HG03066 (cell line): ENCODE data around the gene HCFC1.
"Not testable (repeated sequence)": the region's sequence is repeated elsewhere in the genome, so short reads cannot be mapped to it uniquely, and the experiment has no call there.

Source experiments
- ATAC-seq: cut with Tn5 transposase; IDR thresholded peaks from one replicate; pipeline ENCODE4 v1.9.1; 2021; ENCODE audit warnings: low read depth; ENCODE audit not compliant: unreplicated experiment

HCFC1 gene

GRCh38 chrX:154010330-154011087 is 38.9 kb upstream of the HCFC1 start:
- no peak for ATAC-seq

DNA sequence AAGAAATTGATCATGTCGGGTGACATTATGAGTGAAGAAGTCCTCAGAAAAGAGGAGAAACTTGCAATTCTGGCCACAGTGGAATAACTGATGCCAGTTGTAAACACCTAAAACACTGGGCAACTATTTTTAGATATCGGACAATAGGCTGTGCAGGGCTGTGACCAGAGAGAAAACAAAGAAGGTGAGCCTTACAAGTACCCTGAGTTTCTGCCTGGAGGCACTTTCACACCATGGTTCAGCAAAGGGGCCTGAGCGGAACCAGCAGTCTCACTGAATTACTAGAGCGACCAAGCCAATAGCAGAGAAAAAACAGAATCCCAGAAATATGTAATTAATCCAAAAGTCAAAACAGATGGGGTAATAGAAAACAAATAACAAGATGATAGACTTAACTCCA is 36.9 kb upstream of the HCFC1 start:
- peak; percentile 38 for ATAC-seq

- no peak for ATAC-seq
Measured at GRCh38 chrX:154006947-154007346, 35.3 kb upstream of the HCFC1 start.

GRCh38 chrX:154004315-154004714 is 32.7 kb upstream of the HCFC1 start:
- ATAC-seq: no peak

DNA sequence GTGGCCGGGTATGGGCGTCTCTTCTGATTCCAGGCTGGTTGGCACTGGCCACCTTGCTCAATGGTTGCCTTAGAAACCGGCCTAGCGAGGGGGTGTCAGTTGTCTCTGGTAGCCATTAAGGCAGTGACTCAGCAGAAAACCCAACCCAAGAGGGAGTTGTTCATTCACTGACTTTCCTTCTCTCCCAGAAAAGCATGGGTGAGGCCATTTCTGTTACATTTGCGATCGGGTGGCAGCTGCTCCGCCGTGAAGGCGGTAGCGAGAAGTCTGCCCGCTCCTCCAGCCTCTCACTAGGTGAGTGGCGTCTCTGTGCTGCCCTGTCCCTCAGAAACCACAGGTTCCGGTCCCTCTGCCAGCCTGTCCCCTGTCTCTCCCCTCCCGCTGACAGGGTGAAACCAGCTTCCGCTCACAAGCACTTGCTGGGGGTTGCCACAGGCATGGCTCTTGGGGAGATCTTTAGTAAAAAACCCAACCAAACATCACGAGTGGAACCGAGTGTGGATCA is 30.6 kb upstream of the HCFC1 start:
- ATAC-seq: no peak

DNA sequence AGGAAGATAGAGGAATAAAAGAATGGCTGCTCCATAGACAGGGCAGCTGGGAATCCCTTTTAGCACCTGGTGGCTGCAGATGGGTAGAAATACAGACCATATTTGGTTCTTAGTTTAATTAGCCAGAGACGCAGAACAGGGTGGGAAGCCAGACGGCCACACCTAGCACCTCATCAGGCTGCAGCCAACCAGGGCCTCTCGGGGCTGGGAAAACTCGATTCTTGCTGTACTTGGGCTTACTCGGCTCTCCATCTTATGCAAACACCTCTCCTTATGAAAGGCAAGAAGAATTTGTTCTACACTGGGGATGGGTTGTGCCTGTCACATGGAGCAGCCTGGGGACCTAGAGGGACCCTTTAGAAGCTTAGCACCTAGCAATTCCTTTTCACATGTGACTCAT is 28.4 kb upstream of the HCFC1 start:
- no peak for ATAC-seq

GRCh38 chrX:153999359-154000037 is 27.9 kb upstream of the HCFC1 start:
- ATAC-seq: no peak

GRCh38 chrX:153995504-153995903 is 23.9 kb upstream of the HCFC1 start:
- ATAC-seq: no peak

GRCh38 chrX:153994398-153994797 is 22.8 kb upstream of the HCFC1 start:
- not testable (repeated sequence) for ATAC-seq

DNA sequence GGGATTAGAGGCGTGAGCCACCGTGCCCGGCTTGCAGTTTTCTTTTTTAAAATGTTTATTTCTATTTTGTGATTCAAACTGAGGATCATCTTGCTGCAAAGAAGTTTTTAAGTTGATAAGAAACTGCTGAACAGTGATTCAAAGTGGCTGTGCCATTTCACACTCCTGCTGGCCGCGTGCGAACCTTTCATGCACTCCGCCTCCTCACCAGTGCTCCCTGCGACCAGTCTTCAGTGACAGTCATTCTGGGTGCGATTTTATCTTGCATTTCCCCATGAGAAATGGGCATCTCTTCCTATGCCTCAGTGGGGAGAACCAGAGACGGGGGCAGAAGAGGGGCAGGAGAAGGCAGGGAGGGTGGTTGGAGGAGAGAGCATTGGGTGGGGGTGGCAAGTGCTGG is 22.4 kb upstream of the HCFC1 start:
- ATAC-seq: no peak

- no peak for ATAC-seq
Measured at GRCh38 chrX:153993079-153993478, 21.5 kb upstream of the HCFC1 start.

DNA sequence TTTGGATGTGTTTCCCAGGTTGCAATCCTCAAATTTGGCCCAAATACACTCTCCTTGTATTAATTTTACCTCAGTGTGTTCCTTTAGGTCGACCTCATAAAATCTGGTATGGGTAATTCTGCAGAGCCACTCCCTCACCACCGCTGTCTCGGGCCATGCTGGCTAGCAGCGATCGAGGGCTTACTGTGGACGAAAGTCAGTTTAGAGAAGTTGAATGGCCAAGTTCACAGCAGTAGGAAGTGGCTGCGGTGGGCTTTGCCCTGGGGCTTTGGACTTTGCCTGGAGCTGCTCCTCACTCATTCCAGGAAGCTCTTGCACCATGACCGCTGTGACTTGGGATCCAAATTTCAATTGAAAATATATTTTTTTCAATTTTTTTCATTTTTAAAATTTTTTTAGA is 20.6 kb upstream of the HCFC1 start:
- ATAC-seq: no peak

- no peak for ATAC-seq
Measured at GRCh38 chrX:153991013-153991580, 19.5 kb upstream of the HCFC1 start.

DNA sequence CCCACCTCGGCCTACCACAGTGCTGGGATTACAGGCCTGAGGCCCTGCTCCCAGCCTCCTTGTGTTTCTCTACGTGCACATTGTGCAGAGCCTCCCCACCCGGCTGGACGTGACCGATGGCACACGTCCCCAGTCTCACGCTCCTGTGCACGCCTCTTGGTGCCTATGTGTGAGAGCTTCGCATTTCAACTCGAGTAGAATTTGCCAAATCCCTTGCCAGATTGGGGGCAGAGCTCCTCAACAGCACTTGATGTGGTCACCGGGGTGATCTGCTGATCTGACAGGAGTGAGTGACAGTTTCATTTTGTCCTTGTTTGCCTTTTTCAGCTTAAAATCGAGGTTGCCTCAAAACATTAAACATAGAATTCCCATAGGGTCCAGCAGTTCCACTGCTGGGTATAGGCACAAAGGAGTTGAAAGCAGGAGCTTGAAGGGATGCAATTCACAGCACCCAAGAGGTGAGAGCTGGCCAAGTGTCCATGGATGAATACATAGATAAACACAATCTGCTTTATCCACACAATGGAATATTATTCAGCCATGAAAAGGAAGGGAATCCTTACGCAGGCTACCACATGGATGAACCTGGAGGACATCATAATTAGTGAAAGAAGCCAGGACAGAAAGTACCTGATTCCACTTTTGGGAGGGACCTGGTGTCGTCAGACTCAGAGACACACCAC is 18.5 kb upstream of the HCFC1 start:
- ATAC-seq: no peak

- ATAC-seq: no peak
Measured at GRCh38 chrX:153988493-153988892, 16.9 kb upstream of the HCFC1 start.

GRCh38 chrX:153984351-153985178 is 12.9 kb upstream of the HCFC1 start:
- ATAC-seq: no peak

DNA sequence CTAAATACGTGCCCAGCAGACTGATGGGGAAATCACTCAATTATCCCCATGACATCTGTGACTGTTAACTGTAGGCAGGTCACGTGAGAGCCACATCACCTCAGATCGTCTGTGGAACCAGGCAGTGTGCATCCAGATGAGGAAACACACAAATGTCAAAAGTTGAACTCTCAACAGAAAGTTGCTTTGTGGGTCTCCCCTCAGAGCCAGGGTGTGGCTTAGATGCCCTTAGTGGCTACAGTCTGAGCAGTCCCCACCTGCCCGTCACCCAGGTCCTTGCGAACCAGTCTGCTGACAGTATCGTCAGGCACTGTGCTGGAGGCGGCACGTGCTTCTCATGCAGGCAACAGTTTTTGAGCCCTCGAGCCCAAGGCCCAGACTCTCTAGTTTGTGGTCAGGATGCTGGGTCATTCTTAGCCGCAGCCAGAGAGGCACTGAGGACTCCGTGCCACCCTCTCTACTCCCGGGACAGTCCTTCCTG is 11.7 kb upstream of the HCFC1 start:
- ATAC-seq: no peak

DNA sequence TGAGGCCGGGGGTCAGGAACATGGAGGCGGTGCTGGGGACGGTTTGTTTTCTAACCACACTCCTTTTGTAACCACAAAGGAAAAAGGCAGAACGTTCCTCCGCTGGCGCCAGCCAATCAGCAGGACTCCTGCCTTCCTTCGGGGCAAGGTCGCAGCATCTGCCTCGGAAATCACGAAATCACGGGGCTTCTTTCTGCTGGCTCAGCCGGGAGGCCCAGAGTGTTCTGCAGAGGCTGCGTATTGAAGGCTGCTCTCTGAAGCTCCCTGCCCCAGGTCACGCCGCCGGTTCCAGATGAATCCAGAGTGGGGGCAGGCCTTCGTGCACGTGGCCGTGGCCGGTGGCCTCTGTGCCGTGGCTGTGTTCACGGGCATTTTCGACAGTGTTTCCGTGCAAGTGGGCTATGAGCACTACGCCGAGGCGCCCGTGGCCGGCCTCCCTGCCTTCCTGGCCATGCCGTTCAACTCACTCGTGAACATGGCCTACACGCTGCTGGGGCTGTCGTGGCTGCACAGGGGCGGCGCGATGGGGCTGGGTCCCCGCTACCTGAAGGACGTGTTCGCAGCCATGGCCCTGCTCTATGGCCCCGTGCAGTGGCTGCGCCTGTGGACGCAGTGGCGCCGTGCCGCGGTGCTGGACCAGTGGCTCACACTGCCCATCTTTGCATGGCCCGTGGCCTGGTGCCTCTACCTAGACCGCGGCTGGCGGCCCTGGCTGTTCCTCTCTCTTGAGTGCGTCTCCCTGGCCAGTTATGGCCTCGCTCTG is 10.3 kb upstream of the HCFC1 start:
- ATAC-seq: no peak

DNA sequence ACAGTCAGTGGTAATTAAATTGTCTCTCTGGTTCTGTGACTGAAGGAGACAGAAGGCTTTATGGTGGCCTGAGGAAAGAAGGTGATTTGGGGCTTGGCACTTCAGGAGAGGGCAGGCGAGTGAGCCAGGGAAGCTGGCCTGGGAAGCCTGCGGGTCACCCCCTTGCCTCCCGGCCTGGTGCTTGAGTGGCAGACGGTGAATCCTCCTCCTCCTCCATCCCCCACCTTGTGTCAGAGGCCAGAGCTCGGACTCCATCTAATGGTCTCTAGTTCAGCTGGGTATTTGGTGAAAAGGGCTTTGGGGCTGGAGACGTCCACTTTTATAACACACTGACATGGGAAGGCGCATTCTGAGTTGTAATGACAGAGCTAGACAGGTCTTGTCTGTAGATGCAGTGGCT is 9.6 kb upstream of the HCFC1 start:
- ATAC-seq: no peak
